Measurements from ENCODE around the gene ECM1. TPM values are rescaled to one million over a fixed set of nuclear protein-coding genes. Genes with fewer than 3 reads are reported as not detected.

Gene ECM1
- total RNA-seq, 1 experiment from 2014 or later: 3.7 TPM

GRCh38 chr1:150525348-150525747, 17.4 kb downstream of the ECM1 start:
- H3K27ac ChIP-seq (ENCODE audit: low read length): no peak overlapping the region
- BruUV-seq (replicated peaks): no TSS peak
- H3K27me3 ChIP-seq (ENCODE audit: low read length): no peaks in the 10 kb centered on the region
- peaks cover 5% of the 10 kb centered on the region for H3F3A ChIP-seq (ENCODE audit: low read length, unreplicated experiment)
- intact Hi-C loops (cut with micrococcal nuclease): loop anchor here (5.0 kb wide), 1 partner anchor 38 kb away; the partner anchor contains the start of gene TARS2
- no peaks in the 10 kb centered on the region for H3K79me2 ChIP-seq (ENCODE audit: low read length)
- H3K9me2 ChIP-seq (replicated peaks; ENCODE audit: low read length): no peaks in the 10 kb centered on the region
- ATAC-seq: no peak
- no peak overlapping the region for H3K4me3 ChIP-seq (ENCODE audit: low read length)
- H3K4me1 ChIP-seq (ENCODE audit: insufficient read depth, low read length): peaks cover 13% of the 10 kb centered on the region; the same call in 1 of the 2 replicates
- no peak for DNase-seq
- TF ChIP-seq CTCF (conservative IDR thresholded peaks at IDR 0.05; ENCODE audit: low read depth, low read length): no peak
- TF ChIP-seq EZH2 (IDR thresholded peaks at IDR 0.05; ENCODE audit: low read length, unreplicated experiment): no peak
- no peak for TF ChIP-seq EZH2phosphoT487 (IDR thresholded peaks at IDR 0.05; ENCODE audit: borderline replicate concordance, low read length)
- H3K9me3 ChIP-seq (ENCODE audit: low read length): no peaks in the 10 kb centered on the region
- ChIA-PET CTCF (no interaction called here), POLR2A (ENCODE audit: unreplicated experiment) (no interaction called here)
- H3K36me3 ChIP-seq (ENCODE audit: low read depth, low read length): no peaks in the 10 kb centered on the region
- H3K4me2 ChIP-seq (ENCODE audit: low read length): no peak overlapping the region
- no peaks in the 10 kb centered on the region for H4K20me1 ChIP-seq (ENCODE audit: low read length)
- H2AFZ ChIP-seq (ENCODE audit: low read length): no peak overlapping the region
- no peak overlapping the region for H3K9ac ChIP-seq (ENCODE audit: low read length)

- Histone ChIP-seq H3K4me3 (ENCODE audit: low read length) (no peak overlapping the region), H3K4me2 (ENCODE audit: low read length) (no peak overlapping the region), H4K20me1 (ENCODE audit: low read length) (no peaks in the 10 kb centered on the region), H3K9me3 (ENCODE audit: low read length) (no peaks in the 10 kb centered on the region), H3K27ac (ENCODE audit: low read length) (no peak overlapping the region), H3K79me2 (ENCODE audit: low read length) (no peaks in the 10 kb centered on the region), H3K36me3 (ENCODE audit: low read depth, low read length) (no peaks in the 10 kb centered on the region), H3K9ac (ENCODE audit: low read length) (no peak overlapping the region), H3F3A (ENCODE audit: low read length, unreplicated experiment) (peaks cover 5% of the 10 kb centered on the region), H2AFZ (ENCODE audit: low read length) (no peak overlapping the region), H3K4me1 (ENCODE audit: insufficient read depth, low read length) (peaks cover 13% of the 10 kb centered on the region; the same call in 1 of the 2 replicates), H3K27me3 (ENCODE audit: low read length) (no peaks in the 10 kb centered on the region), H3K9me2 (replicated peaks; ENCODE audit: low read length) (no peaks in the 10 kb centered on the region)
- TF ChIP-seq EZH2phosphoT487 (IDR thresholded peaks at IDR 0.05; ENCODE audit: borderline replicate concordance, low read length) (no peak), CTCF (conservative IDR thresholded peaks at IDR 0.05; ENCODE audit: low read depth, low read length) (no peak), EZH2 (IDR thresholded peaks at IDR 0.05; ENCODE audit: low read length, unreplicated experiment) (no peak)
- ChIA-PET POLR2A (ENCODE audit: unreplicated experiment) (interaction anchor here (0.7 kb wide), 1 partner anchor 11 kb away, joined by 3 read pairs; no protein-coding TSS in a partner anchor), CTCF (no interaction called here)
- DNase-seq (peak; percentile 46), ATAC-seq (peak; percentile 30; the same call in 1 of the 2 replicates)
- intact Hi-C loops (cut with micrococcal nuclease): loop anchor here (5.0 kb wide), 1 partner anchor 41 kb away; the partner anchor contains the start of gene TARS2
- BruUV-seq (replicated peaks): no TSS peak
Measured at GRCh38 chr1:150528196-150528595, 20.3 kb downstream of the ECM1 start.

- no peaks in the 10 kb centered on the region for H4K20me1 ChIP-seq (ENCODE audit: low read length)
- POLR2A ChIA-PET (ENCODE audit: unreplicated experiment): no interaction called here
- CTCF ChIA-PET: no interaction called here
- no peaks in the 10 kb centered on the region for H3K36me3 ChIP-seq (ENCODE audit: low read depth, low read length)
- intact Hi-C loops (cut with micrococcal nuclease): loop anchor here (5.0 kb wide), 1 partner anchor 42 kb away; the partner anchor contains the start of gene TARS2
- H3K9me3 ChIP-seq (ENCODE audit: low read length): no peaks in the 10 kb centered on the region
- BruUV-seq (replicated peaks): no TSS peak
- H3K9ac ChIP-seq (ENCODE audit: low read length): no peak overlapping the region
- no peak overlapping the region for H3K4me2 ChIP-seq (ENCODE audit: low read length)
- no peak for TF ChIP-seq EZH2 (IDR thresholded peaks at IDR 0.05; ENCODE audit: low read length, unreplicated experiment)
- TF ChIP-seq EZH2phosphoT487 (IDR thresholded peaks at IDR 0.05; ENCODE audit: borderline replicate concordance, low read length): no peak
- no peak for TF ChIP-seq CTCF (conservative IDR thresholded peaks at IDR 0.05; ENCODE audit: low read depth, low read length)
- no peaks in the 10 kb centered on the region for H3K9me2 ChIP-seq (replicated peaks; ENCODE audit: low read length)
- ATAC-seq: peak; percentile 57
- peaks cover 5% of the 10 kb centered on the region for H3F3A ChIP-seq (ENCODE audit: low read length, unreplicated experiment)
- DNase-seq: no peak
- no peak overlapping the region for H3K4me3 ChIP-seq (ENCODE audit: low read length)
- no peak overlapping the region for H3K27ac ChIP-seq (ENCODE audit: low read length)
- H3K4me1 ChIP-seq (ENCODE audit: insufficient read depth, low read length): peaks cover 13% of the 10 kb centered on the region; the same call in 1 of the 2 replicates
- H3K79me2 ChIP-seq (ENCODE audit: low read length): no peaks in the 10 kb centered on the region
- H2AFZ ChIP-seq (ENCODE audit: low read length): peak overlapping the region; percentile 6; the same call in 1 of the 2 replicates
- no peaks in the 10 kb centered on the region for H3K27me3 ChIP-seq (ENCODE audit: low read length)
Measured at GRCh38 chr1:150529017-150529416, 21.1 kb downstream of the ECM1 start.
